ENCODE measurements around the gene USP26.
A peak's percentile ranks its signal among the peaks of the same experiment; 100 is the strongest.

Gene USP26, protein sequence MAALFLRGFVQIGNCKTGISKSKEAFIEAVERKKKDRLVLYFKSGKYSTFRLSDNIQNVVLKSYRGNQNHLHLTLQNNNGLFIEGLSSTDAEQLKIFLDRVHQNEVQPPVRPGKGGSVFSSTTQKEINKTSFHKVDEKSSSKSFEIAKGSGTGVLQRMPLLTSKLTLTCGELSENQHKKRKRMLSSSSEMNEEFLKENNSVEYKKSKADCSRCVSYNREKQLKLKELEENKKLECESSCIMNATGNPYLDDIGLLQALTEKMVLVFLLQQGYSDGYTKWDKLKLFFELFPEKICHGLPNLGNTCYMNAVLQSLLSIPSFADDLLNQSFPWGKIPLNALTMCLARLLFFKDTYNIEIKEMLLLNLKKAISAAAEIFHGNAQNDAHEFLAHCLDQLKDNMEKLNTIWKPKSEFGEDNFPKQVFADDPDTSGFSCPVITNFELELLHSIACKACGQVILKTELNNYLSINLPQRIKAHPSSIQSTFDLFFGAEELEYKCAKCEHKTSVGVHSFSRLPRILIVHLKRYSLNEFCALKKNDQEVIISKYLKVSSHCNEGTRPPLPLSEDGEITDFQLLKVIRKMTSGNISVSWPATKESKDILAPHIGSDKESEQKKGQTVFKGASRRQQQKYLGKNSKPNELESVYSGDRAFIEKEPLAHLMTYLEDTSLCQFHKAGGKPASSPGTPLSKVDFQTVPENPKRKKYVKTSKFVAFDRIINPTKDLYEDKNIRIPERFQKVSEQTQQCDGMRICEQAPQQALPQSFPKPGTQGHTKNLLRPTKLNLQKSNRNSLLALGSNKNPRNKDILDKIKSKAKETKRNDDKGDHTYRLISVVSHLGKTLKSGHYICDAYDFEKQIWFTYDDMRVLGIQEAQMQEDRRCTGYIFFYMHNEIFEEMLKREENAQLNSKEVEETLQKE

DNA sequence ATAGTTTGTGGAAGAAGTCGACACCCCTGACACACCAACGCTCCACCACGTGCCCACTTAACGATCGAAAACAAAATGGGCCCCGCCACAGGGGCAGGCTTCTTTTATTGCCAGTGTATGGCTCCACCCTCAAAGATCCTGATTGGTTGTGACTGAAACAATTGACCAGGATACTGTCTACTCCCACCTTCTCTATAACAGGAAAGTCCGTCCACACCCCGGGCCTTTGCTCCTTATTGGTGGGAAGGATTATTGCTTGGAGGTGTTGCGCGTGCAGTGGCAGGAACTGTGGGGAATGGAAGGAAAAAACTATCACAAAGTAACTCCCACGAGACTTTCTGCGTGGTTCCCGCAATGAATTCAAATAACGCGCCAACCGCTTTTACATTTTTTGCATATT, at the start of gene USP26:
USP26 (minus strand) TSS at position 79 of the 400 bp plus-strand sequence. CDS start 68,889 bp downstream, outside the sequence.
- TF ChIP-seq, protein P1, sequence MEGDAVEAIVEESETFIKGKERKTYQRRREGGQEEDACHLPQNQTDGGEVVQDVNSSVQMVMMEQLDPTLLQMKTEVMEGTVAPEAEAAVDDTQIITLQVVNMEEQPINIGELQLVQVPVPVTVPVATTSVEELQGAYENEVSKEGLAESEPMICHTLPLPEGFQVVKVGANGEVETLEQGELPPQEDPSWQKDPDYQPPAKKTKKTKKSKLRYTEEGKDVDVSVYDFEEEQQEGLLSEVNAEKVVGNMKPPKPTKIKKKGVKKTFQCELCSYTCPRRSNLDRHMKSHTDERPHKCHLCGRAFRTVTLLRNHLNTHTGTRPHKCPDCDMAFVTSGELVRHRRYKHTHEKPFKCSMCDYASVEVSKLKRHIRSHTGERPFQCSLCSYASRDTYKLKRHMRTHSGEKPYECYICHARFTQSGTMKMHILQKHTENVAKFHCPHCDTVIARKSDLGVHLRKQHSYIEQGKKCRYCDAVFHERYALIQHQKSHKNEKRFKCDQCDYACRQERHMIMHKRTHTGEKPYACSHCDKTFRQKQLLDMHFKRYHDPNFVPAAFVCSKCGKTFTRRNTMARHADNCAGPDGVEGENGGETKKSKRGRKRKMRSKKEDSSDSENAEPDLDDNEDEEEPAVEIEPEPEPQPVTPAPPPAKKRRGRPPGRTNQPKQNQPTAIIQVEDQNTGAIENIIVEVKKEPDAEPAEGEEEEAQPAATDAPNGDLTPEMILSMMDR (conservative IDR thresholded peaks at IDR 0.05) = no peak
- TF ChIP-seq ZFX (IDR thresholded peaks at IDR 0.05) = no peak
- H3K27ac ChIP-seq = no peak within 1 kb of the TSS

DNA sequence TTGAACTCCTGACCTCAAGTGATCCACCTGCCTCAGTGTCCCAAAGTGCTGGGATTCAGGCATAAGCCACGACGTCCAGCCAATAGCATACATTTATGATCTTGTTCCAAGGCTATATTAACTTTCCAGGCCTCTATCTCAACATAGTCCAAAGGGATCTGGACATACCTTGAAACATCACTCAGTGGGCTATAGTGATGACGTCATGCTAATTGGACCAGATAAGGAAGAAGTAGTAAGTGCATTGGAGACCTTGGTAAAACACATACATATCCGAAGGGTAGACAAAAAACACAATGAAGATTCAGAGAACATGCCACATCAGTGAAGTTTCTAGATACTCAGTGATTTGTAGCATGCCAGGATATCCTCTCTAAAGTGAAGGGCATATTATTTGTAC, 37.4 kb upstream of the USP26 start:
- TF ChIP-seq ZFX (IDR thresholded peaks at IDR 0.05) = no peak
- TF ChIP-seq, protein P1 (conservative IDR thresholded peaks at IDR 0.05) = no peak
- H3K27ac ChIP-seq = no peak overlapping the region

DNA sequence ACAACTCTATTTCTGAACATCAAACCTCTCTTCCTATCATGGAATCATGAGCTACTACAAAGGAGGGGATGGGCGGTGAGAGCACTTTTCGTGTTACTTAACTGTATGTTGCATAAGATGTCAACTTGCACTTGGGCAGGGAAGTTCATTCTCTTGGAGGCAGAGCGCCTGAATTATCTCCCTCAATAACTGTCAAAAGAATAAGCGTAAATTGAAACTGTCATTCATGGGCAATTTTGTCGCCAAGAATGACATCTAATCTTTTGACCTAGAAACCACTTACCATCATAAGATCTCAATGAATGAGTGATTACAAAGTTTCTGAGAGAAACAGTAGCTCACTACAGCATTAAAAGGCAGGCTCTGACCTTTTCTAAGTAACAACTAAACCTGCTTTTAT, 23.5 kb upstream of the USP26 start:
- TF ChIP-seq, protein P1 (conservative IDR thresholded peaks at IDR 0.05) = no peak
- TF ChIP-seq ZFX (IDR thresholded peaks at IDR 0.05) = no peak
- H3K27ac ChIP-seq = no peak overlapping the region

DNA sequence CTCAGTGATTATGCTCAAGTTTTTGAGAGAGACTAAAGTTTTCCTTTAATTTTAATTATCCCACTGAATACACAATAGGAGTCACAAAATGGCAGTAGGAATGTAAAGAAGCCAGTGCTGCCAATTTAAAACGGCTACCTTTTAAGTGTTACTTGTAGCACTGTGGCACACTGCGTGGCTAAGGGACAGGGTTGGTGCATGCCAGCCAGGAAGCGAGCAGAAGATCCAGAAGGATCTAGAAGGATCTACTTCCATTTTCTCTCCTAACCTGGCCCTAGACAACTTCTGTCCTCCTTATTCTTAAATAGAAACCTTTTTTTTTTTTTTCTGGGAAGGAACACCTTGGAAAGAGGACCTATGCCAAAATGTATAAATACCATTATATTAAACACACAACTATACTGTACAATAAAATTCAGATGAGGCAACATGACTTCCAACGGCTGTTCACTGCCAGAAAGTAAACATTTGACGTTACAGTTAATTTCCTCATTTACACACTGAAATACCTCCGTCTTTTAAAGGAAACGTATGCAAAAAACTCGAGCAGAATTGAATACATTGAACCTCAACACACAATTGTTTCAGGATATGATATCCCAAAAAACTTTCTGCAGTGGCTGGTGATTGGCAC, 2.7 kb downstream of the USP26 start:
- TF ChIP-seq, protein P1 (conservative IDR thresholded peaks at IDR 0.05) = no peak
- no peak for TF ChIP-seq ZFX (IDR thresholded peaks at IDR 0.05)
- peak overlapping the region; percentile 38 for H3K27ac ChIP-seq

DNA sequence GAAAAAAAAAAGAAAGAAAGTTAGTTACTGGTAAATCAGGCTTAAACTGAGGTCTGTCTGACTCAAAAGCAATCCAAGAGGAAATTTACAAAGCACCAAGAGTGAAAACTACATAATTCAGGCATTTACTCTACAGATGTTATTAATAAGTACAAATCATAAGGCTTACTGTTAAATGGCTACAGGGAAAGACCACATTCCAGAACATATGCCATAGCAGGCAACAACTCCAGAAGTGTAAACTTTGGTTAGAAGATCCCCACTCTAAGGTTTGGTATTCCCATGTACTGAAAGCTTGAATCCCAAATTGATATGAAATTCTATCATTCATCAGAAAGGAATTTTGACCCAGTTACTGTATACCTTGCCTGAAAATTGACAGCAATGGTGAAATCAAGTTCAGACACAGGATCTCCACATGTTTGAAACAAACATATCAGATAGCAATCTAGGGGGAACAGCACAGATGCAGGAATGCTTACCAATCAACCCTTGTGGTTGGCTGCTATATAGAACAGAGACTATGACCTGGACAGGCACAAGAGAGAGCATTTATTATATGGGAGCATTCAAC, 6.6 kb downstream of the USP26 start:
- no peak overlapping the region for H3K27ac ChIP-seq
- TF ChIP-seq, protein P1 (conservative IDR thresholded peaks at IDR 0.05) = no peak
- TF ChIP-seq ZFX (IDR thresholded peaks at IDR 0.05) = no peak

DNA sequence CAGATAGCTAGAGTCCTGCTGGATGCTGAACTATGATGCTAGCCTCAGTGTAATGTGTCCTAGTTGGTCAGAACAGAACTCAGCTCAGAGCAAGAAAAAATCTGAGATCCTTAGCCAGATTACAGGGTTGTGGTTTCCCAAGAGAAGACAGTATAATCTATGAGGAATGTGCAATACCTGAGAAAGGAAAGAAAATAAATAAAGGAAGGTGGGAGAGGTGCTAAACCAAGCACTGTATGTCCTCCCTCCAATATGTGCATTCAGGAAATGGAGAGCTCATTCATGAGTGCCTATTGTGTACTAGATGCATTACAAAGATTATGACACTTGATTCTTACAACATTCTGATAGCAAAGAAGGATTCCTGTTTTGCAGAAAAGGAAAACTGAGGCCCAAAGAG, 7.5 kb downstream of the USP26 start:
- no peak overlapping the region for H3K27ac ChIP-seq
- TF ChIP-seq ZFX (IDR thresholded peaks at IDR 0.05) = no peak
- TF ChIP-seq, protein P1 (conservative IDR thresholded peaks at IDR 0.05) = no peak

Data from C4-2B (cell line).